NB4 (cell line): ENCODE results near the gene CCDC137.

Source experiments
- DNase-seq: peaks from one replicate; pipeline ENCODE4 v3.0.0; 2010; ENCODE audit warnings: low read depth
- H3K4me3 ChIP-seq: one replicate; pipeline ENCODE4 v1.5.1; 2011; ENCODE audit warnings: mild to moderate bottlenecking, low read depth, low read length, moderate library complexity
- CTCF ChIP-seq: IDR thresholded peaks from one replicate; pipeline ENCODE4 v1.5.1; 2012; ENCODE audit warnings: low read depth, low read length
- MAX ChIP-seq: IDR thresholded peaks from 2 replicates; pipeline ENCODE4 v1.6.1; 2011; ENCODE audit warnings: low read depth, low read length
- MYC ChIP-seq: IDR thresholded peaks from 2 replicates; pipeline ENCODE4 v1.6.1; 2011; ENCODE audit warnings: low read depth, low read length
- POLR2A ChIP-seq: IDR thresholded peaks from 2 replicates; pipeline ENCODE4 v1.6.1; 2011; ENCODE audit warnings: mild to moderate bottlenecking; ENCODE audit not compliant: insufficient read length; ENCODE audit errors: extremely low read depth

The CCDC137 gene

GRCh38 chr17:81693509-81694210 lies 27.1 kb downstream of the CCDC137 start:
- no peak overlapping the region for H3K4me3 ChIP-seq
- no peak for DNase-seq
- no peak for TF ChIP-seq POLR2A

- TF ChIP-seq MAX: no peak
- no peak for TF ChIP-seq MYC
- no peak for TF ChIP-seq CTCF
- no peak for TF ChIP-seq POLR2A
- H3K4me3 ChIP-seq: no peak overlapping the region
- no peak for DNase-seq
Observed at GRCh38 chr17:81694810-81695209, 28.3 kb downstream of the CCDC137 start.

- no peak for TF ChIP-seq MAX
- no peak for TF ChIP-seq CTCF
- TF ChIP-seq MYC: no peak
- TF ChIP-seq POLR2A: no peak
Observed at GRCh38 chr17:81695211-81695610, 28.7 kb downstream of the CCDC137 start.

GRCh38 chr17:81695801-81696200 lies 29.3 kb downstream of the CCDC137 start:
- no peak for TF ChIP-seq MYC
- no peak for TF ChIP-seq POLR2A
- TF ChIP-seq MAX: no peak
- TF ChIP-seq CTCF: no peak
- no peak for DNase-seq
- H3K4me3 ChIP-seq: no peak overlapping the region

More at GRCh38 chr17:81695211-81695610, 28.7 kb downstream of the CCDC137 start:
- no peak for DNase-seq
- H3K4me3 ChIP-seq: no peak overlapping the region

- TF ChIP-seq MAX (no peak), CTCF (no peak), POLR2A (no peak), MYC (no peak)
- no peak for DNase-seq
Observed at GRCh38 chr17:81696218-81696941, 29.8 kb downstream of the CCDC137 start.

GRCh38 chr17:81697261-81698044 lies 30.9 kb downstream of the CCDC137 start:
- no peak overlapping the region for H3K4me3 ChIP-seq
- no peak for DNase-seq
- TF ChIP-seq CTCF (no peak), MYC (no peak), MAX (no peak), POLR2A (no peak)

More at GRCh38 chr17:81696218-81696941, 29.8 kb downstream of the CCDC137 start:
- no peak overlapping the region for H3K4me3 ChIP-seq
